OCI-LY7 (cell line): ENCODE measurements around the gene MEF2C.

Source experiments
- CTCF ChIP-seq: fragments of 200-600 bp; sonication (generic); conservative IDR thresholded peaks from 2 replicates; pipeline ENCODE4 v1.5.1; 2014; ENCODE audit warnings: mild to moderate bottlenecking, antibody characterized with exemption, low read length, moderate library complexity, mixed read lengths
- EZH2phosphoT487 ChIP-seq: fragments of 200-600 bp; sonication (generic); IDR thresholded peaks from 2 replicates; pipeline ENCODE4 v1.6.1; 2018; ENCODE audit warnings: low read depth, borderline replicate concordance, mild to moderate bottlenecking, mixed run types, antibody characterized with exemption, low read length, moderate library complexity, mixed read lengths

DNA sequence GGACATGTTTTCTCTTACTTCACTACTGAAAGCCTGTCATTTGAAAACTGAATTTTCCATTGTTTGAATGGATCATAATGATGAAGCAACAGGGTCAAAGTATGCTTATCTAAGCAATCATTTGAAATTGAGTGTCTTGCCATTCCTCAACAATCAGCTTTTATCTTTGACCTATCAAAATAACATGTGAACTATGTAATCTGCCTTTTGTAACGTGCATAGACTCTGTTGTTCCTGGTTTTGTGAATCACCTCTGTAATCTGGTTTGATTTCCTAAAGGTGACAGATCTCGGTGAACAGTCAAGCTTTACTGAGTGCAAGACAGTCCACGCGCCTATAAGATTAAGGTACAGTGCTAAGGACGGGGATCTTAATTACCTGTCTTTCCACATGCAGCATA, 3.3 kb downstream of the MEF2C start:
- TF ChIP-seq CTCF (no peak), EZH2phosphoT487 (no peak)
